Spleen (tissue), 7 donors: Measurements from ENCODE around the gene SSTR3.

Experiments
- POLR2A ChIP-seq, 3 donors: fragments of 450-650 bp; IDR thresholded peaks; one replicate each; pipeline ENCODE4 v1.5.1; 2017; ENCODE audit warnings: antibody characterized with exemption in 3 of 3, mild to moderate bottlenecking in 1 of 3
- TF ChIP-seq, protein P1 (sequence below), 11 experiments: fragments of 200-600 bp in 7 of 11; fragments of 450-650 bp in 4 of 11; sonication (generic) in 4 of 11; IDR thresholded peaks in 8 of 11; conservative IDR thresholded peaks in 3 of 11; 1 replicate in 7 of 11; 2 replicates in 4 of 11; pipeline versions ENCODE4 v1.4.0 to v1.8.0; 2016 to 2021; ENCODE audit warnings: antibody characterized with exemption in 11 of 11, inconsistent platforms in 4 of 11, mild to moderate bottlenecking in 1 of 11
- donor health status: DM: no; HTN: no; CAD: no; lungs with moderate emphysema.
- donor health status: DM: no; HTN: no; CAD: no.
- donor health status: DM: no; HTN: no; CAD: no.

DNA sequence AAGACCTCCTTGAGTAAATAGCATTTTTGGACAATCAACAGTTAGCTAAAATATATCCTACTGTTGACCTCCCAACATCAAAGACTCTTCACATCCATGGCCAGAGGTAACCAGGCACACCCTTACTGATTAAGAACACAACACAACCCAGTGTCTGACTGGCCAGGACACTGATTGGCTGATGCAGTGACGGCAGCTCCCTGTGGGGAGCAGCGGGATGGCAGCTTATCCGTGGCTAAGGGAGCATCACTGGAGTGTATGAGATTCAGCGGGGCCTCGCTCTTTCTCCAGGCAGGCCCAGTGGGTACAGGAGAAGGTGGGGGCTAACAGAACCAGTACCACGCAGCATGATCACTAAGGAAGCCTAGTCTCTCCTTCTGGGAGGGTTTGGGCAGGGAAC lies 52.2 kb downstream of the SSTR3 start:
- no peak for TF ChIP-seq POLR2A (IDR thresholded peaks at IDR 0.05)
- TF ChIP-seq, protein P1, sequence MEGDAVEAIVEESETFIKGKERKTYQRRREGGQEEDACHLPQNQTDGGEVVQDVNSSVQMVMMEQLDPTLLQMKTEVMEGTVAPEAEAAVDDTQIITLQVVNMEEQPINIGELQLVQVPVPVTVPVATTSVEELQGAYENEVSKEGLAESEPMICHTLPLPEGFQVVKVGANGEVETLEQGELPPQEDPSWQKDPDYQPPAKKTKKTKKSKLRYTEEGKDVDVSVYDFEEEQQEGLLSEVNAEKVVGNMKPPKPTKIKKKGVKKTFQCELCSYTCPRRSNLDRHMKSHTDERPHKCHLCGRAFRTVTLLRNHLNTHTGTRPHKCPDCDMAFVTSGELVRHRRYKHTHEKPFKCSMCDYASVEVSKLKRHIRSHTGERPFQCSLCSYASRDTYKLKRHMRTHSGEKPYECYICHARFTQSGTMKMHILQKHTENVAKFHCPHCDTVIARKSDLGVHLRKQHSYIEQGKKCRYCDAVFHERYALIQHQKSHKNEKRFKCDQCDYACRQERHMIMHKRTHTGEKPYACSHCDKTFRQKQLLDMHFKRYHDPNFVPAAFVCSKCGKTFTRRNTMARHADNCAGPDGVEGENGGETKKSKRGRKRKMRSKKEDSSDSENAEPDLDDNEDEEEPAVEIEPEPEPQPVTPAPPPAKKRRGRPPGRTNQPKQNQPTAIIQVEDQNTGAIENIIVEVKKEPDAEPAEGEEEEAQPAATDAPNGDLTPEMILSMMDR (IDR thresholded peaks at IDR 0.05 in 8 of 11, conservative IDR thresholded peaks at IDR 0.05 in 3 of 11), result no peak
